Cardiac fibroblast (primary cell): Measurements from ENCODE around the gene SPDYE11.
A peak's percentile ranks its signal among the peaks of the same experiment; 100 is the strongest.
"Not testable (repeated sequence)": the region's sequence is repeated elsewhere in the genome, so short reads cannot be mapped to it uniquely, and the experiment has no call there.

Experiments used
- DNase-seq, 2 donors: peaks; one replicate each; pipeline versions ENCODE4 v3.0.0 to v3.0.0-alpha.2; 2010; ENCODE audit warnings: low read depth in 2 of 2
- H3K4me3 ChIP-seq, 2 donors: replicated peaks in 1 of 2; 1 replicate in 1 of 2; 2 replicates in 1 of 2; pipeline ENCODE4 v1.5.1; 2011; ENCODE audit warnings: low read depth in 2 of 2, low read length in 2 of 2, mild to moderate bottlenecking in 2 of 2, moderate library complexity in 1 of 2

SPDYE11 gene, protein sequence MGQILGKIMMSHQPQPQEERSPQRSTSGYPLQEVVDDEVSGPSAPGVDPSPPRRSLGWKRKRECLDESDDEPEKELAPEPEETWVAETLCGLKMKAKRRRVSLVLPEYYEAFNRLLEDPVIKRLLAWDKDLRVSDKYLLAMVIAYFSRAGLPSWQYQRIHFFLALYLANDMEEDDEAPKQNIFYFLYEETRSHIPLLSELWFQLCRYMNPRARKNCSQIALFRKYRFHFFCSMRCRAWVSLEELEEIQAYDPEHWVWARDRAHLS

DNA sequence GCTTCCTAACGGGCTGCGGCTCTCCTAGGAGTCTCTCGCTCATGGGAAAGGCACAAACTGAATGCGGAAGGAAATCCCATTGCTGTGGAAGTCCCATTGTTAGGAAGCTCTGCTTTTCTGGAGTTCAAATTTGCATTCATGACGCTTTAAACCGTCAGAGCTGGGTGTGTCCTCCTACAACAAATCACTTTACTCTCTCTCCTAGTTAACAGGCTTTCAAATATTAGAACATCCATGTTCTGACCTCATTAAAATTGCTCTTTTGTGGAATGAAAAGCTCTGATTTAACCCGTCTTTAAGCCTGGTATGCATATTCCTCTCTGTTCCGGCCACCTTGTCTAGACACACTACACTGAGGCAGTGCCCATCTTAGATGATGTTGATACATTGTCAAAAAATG, at the start of gene SPDYE11:
Gene SPDYE11, minus strand, starts transcription at position 101 of the 400 bp plus-strand sequence. CDS start 1,800 bp downstream, outside the sequence.
- DNase-seq, H3K4me3 ChIP-seq: not testable (repeated sequence)

GRCh38 chr7:73085938-73086337, 28.2 kb upstream of the SPDYE11 start, which contains the start of gene SPDYE9:
Gene SPDYE9, minus strand, starts transcription at chr7:73086038. Its CDS starts 1,800 bp downstream, at chr7:73084238.
- H3K4me3 ChIP-seq, DNase-seq: not testable (repeated sequence)

DNA sequence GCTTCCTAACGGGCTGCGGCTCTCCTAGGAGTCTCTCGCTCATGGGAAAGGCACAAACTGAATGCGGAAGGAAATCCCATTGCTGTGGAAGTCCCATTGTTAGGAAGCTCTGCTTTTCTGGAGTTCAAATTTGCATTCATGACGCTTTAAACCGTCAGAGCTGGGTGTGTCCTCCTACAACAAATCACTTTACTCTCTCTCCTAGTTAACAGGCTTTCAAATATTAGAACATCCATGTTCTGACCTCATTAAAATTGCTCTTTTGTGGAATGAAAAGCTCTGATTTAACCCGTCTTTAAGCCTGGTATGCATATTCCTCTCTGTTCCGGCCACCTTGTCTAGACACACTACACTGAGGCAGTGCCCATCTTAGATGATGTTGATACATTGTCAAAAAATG, 28.0 kb downstream of the SPDYE11 start, which contains the start of gene SPDYE8:
Gene SPDYE8, minus strand, starts transcription at position 101 of the 400 bp plus-strand sequence. CDS start 1,800 bp downstream, outside the sequence.
- H3K4me3 ChIP-seq, DNase-seq: not testable (repeated sequence)

- peak overlapping the region; percentile 15 to 41 for H3K4me3 ChIP-seq
- DNase-seq = peak in 1 of 2 donors; percentile 9
Observed at GRCh38 chr7:73006491-73006890, 51.2 kb downstream of the SPDYE11 start.

DNA sequence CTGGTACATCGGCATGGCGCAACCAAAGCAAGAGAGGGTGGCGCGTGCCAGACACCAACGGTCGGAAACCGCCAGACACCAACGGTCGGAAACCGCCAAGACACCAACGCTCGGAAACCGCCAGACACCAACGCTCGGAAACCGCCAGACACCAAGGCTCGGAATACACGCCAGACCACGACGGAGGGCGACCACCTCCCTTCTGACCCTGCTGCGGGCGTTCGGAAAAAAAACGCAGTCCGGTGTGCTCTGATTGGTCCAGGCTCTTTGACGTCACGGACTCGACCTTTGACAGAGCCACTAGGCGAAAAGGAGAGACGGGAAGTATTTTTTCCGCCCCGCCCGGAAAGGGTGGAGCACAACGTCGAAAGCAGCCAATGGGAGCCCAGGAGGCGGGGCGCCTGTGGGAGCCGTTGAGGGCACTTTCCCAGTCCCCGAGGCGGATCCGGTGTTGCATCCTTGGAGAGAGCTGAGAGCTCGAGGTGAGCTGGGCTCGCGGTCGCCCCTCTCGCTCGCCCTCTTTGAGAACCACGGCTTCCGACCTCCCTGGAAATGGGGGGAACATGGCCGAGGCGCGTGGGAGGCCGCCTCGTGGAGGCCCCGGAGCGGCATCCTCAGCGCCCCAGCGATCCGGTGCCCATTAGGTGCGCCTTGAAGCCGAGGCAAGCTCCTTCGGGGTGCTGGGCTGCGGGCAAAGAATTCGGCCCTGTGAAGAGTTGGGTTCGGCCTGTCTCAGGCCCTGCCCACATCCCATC, 51.8 kb downstream of the SPDYE11 start:
- H3K4me3 ChIP-seq = peak overlapping the region; percentile 62 to 63
- peak; percentile 85 to 89 for DNase-seq

GRCh38 chr7:73005356-73005692, 52.4 kb downstream of the SPDYE11 start:
- peak overlapping the region; percentile 62 to 63 for H3K4me3 ChIP-seq
- DNase-seq = not testable (repeated sequence)

GRCh38 chr7:72997887-72998468, 59.7 kb downstream of the SPDYE11 start:
- not testable (repeated sequence) for H3K4me3 ChIP-seq, DNase-seq
